Spinal cord (tissue), 10 donors: Measurements from ENCODE around the gene MAP7D1. TPM values are rescaled to one million over a fixed set of nuclear protein-coding genes. Genes with fewer than 3 reads are reported as not detected.
"Not testable (repeated sequence)": the region's sequence is repeated elsewhere in the genome, so short reads cannot be mapped to it uniquely, and the experiment has no call there.

Experiments used
- DNase-seq, 6 donors: peaks; one replicate each; pipeline versions ENCODE4 v3.0.0 to v3.0.0-alpha.2; 2013 to 2015; ENCODE audit warnings: low spot score in 6 of 6, low read depth in 4 of 6
- H3K27ac ChIP-seq: one replicate; pipeline ENCODE4 v1.5.1; 2013; ENCODE audit warnings: low read depth, low read length, control low read depth
- H3K27me3 ChIP-seq: one replicate; pipeline ENCODE4 v1.6.1; 2013; ENCODE audit warnings: low read length; ENCODE audit not compliant: control insufficient read depth, insufficient read depth
- H3K36me3 ChIP-seq: one replicate; pipeline ENCODE4 v1.6.1; 2013; ENCODE audit warnings: low read length; ENCODE audit not compliant: control insufficient read depth, insufficient read depth
- H3K4me1 ChIP-seq: one replicate; pipeline ENCODE4 v1.6.1; 2013; ENCODE audit warnings: low read length; ENCODE audit not compliant: control insufficient read depth, insufficient read depth
- H3K4me3 ChIP-seq: one replicate; pipeline ENCODE4 v1.5.1; 2013; ENCODE audit warnings: low read depth, low read length, control low read depth
- H3K9me3 ChIP-seq: one replicate; pipeline ENCODE4 v1.6.1; 2013; ENCODE audit warnings: low read length; ENCODE audit not compliant: control insufficient read depth, insufficient read depth
- WGBS: methylation state at CpG from one replicate; pipeline ENCODE4 v1.1.5; 2013; ENCODE audit warnings: missing lambda C conversion rate; ENCODE audit not compliant: insufficient coverage; 5-methylcytosine and 5-hydroxymethylcytosine counted together
- polyA plus RNA-seq, 2 donors: library from polyadenylated mRNA; unstranded; fragments of 120-200 nt; gene quantifications; one replicate each; pipeline ENCODE4 v1.2.1, GENCODE V29; 2013; ENCODE audit not compliant: insufficient read length in 2 of 2
- total RNA-seq, 2 donors: library from RNA; depleted of rRNA in 1 of 2; stranded (reverse); fragments of 120-200 nt in 1 of 2; fragments of >200 nt in 1 of 2; gene quantifications; one replicate each; pipeline versions ENCODE4 v1.2.3 to v1.2.4, GENCODE V29; 2013 to 2014
- donor health status: healthy.

Gene MAP7D1
- total and polyA plus RNA-seq, 4 donors = 52.4 to 209 (median 124) TPM

DNA sequence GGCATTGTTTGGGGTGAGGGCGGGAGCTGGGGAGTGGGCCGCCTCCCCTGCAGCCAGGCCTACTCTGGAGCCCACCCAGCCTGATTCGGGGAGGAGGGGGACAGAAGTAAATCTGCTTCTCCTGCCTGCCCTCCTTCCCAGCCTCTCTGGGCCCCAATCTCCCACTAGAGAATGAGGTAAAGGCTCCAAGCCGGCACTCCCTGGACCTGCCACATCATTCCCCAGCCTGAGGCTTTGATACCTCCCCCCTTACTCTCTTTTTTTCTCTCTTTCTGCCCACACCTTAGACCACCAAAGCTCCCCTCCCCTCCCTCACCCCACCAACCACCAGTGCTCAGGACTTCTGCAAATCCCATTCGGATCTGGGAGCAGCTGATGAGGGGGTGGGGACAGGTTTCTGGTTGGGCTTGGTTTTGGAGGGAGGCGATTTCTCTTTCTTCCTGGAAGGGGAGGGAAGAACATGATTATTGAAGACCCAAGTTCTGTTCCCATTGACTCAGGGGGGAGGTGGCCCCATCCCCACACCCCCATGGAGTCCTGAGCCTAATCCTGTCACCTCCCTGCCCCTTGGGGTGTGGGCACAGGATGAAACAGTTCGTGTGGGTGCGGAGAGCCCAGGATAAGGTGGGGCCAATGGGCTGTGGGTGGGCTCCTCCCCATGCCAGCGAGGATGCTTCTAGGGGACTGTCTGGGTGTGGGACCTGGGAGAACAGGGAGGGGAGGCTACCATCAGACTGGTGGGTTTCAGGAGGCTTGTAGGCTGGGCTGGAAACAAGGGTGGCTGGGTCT is 1.3 kb downstream of the MAP7D1 start:
- H3K9me3 ChIP-seq = no peaks in the 10 kb centered on the region
- DNase-seq = peak in 1 of 6 donors; percentile 68
- peak overlapping the region; percentile 96 for H3K27ac ChIP-seq
- WGBS = 3% methylated on average over 7 of the region's 9 CpGs
- H3K36me3 ChIP-seq = peaks cover 27% of the 10 kb centered on the region
- peaks cover 57% of the 10 kb centered on the region for H3K4me1 ChIP-seq
- H3K4me3 ChIP-seq = peak overlapping the region; percentile 91
- H3K27me3 ChIP-seq = no peaks in the 10 kb centered on the region

DNA sequence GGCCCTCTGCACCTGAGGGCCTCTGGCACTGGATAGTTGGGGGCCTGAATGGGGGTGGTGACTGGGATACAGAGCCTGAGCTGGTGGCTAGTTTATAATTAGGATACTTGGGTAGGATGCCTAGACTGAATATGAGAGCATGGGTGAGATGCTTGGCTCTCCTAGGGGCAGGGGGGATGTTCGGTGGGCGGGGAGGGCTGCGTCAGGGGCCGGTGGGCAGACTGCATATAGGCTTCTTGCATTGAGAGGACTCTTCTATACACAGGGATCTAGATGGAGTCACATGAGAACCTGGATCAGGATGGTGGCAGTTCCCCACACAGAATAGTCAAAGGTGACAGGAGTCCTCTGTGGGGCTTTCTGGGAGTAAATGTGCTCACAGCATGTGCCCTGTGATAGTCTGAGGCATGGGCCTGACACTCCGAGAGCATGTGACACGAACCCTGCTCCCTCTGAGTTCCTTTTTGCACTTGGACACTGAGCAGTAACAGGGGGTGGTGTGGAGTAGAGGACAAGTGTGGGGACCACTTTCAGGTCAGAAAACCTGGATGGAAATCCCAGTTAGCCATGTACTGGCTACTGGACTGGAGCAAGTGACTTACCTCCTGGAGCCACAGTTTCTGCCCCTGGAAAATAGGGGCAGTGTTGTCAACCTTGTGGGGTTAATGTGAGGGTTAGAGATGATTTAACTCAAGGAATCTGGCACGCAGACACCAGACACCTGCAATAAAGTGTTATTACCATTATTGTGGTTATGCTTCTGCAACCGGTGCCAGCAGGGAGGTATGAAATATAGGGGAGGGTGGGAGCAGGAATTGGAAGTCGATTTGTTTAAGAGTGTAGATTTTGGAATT is 2.2 kb downstream of the MAP7D1 start:
- peak overlapping the region; percentile 96 for H3K27ac ChIP-seq
- H3K36me3 ChIP-seq = peaks cover 29% of the 10 kb centered on the region
- H3K4me3 ChIP-seq = peak overlapping the region; percentile 91
- H3K4me1 ChIP-seq = peaks cover 57% of the 10 kb centered on the region
- H3K27me3 ChIP-seq = no peaks in the 10 kb centered on the region
- no peak for DNase-seq
- no peaks in the 10 kb centered on the region for H3K9me3 ChIP-seq
- WGBS = 40% methylated on average over 6 of the region's 9 CpGs

DNA sequence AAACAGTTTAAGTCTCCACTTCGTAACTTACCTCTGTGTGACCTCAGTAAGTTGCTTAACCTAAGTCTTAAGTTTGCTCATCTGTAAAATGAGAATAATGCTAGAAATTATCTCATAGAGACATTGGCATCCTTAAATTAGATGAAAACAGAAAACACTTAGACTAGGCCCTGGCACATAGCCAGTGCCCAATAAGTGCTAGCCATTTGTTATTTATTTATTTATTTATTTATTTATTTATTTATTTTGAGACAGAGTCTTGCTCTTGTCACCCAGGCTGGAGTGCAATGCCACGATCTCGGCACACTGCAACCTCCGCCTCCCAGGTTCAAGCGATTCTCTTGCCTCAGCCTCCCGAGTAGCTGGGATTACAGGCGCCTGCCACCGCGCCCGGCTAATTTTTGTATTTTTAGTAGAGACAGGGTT is 2.9 kb downstream of the MAP7D1 start:
- H3K9me3 ChIP-seq, H3K27ac ChIP-seq, DNase-seq, H3K4me3 ChIP-seq, H3K27me3 ChIP-seq: not testable (repeated sequence)
- WGBS = 90% methylated on average over 2 of the region's 10 CpGs
- H3K4me1 ChIP-seq = peaks cover 57% of the 10 kb centered on the region
- peaks cover 29% of the 10 kb centered on the region for H3K36me3 ChIP-seq

DNA sequence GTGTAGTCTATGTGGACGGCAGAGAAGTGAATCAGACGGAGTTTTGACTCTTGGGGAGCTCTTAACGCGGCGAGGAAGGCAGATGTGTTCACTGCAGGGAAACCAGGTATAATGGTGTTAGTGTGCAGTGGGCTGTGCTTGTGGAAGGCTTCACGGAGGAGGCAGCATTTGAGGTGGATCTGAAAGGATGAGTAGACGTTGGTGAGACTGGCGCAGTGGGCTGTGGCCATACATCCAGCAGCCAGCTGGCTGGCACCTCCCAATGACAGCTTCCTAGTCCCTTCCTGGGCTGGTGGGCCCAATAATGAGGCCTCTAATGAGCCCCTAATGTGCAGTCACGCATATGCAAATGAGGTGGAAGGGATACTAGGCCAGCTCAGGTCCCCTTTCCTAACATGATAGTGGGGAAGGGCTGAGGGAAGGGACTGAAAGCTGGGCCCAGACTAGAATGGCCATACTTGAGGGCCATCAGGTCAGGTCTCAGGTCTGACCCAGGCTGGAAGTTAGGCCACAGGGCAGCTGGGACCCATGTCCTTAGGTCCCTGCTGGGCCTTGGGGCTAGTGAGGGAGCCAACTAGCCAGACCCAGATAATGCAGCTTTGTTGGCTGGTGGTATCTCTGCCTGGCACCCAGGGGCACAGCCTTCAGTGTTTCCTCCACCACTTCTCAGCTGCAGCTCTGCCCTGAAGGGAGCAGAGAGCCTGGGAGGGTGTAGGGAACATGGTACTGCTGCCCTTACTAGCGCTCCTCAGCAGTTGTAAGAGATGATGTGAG is 3.8 kb downstream of the MAP7D1 start:
- Histone ChIP-seq H3K27me3 (no peaks in the 10 kb centered on the region), H3K27ac (peak overlapping the region; percentile 16), H3K4me3 (no peak overlapping the region), H3K4me1 (peaks cover 55% of the 10 kb centered on the region), H3K36me3 (peaks cover 33% of the 10 kb centered on the region), H3K9me3 (no peaks in the 10 kb centered on the region)
- WGBS = 73% methylated on average over 9 of the region's 10 CpGs
- DNase-seq = no peak

DNA sequence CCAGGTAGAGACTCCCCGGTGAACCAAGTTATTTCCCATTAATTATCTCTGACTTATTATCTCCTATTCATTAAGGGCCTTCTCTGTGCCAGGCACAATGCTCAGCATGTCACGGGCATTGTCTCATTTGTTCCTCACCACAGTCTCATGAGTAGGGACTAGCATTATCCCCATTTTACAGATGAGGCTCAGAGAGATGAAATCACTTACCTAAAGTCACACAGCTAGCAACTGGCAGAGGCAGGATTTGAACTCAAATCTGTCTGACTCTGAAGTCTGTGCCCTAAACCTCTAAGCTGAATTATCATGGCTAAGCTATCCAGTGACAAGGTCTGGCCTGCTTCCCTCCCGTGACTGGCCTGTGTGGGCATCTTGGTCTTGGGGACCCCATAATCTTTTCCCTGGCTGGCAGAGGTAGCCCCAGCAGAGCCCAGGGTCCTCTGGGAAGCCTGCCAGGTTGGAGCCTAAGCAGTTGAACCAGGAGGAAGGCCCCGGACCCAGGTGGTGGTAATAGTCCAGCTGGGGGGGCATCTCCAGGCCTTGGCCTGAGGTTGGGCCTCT is 4.5 kb downstream of the MAP7D1 start:
- no peak for DNase-seq
- H3K27ac ChIP-seq = peak overlapping the region; percentile 82
- peaks cover 48% of the 10 kb centered on the region for H3K4me1 ChIP-seq
- WGBS = 52% methylated on average over 3 of the region's 4 CpGs
- H3K4me3 ChIP-seq = peak overlapping the region; percentile 44
- H3K36me3 ChIP-seq = peaks cover 33% of the 10 kb centered on the region
- no peaks in the 10 kb centered on the region for H3K27me3 ChIP-seq
- no peaks in the 10 kb centered on the region for H3K9me3 ChIP-seq

DNA sequence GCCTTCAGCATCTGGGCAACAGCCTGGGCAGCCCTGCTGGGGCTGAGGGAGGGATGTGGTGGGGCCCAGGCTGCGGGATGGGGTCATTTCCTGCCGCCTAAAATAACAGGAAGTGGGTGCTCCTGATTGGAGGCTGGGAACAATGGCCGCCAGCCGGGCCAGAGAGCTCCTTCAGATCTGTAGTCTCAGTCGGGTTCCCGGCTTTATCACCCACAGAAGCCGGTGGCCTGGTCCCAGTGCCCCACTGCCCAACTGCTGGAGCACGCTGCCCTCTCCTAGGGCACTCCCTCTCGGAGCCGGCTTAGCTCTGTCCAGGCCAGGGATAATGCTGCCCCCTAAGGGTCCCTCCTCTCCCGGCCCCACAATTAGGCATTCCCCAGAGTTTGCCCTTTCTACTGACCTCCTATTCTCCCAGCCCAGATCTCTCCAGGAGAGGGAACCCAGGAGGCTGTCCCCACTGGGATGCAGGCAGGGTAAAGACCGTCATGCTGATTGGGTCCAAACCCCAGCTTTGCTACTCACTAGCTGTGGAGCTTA is 5.1 kb downstream of the MAP7D1 start:
- Histone ChIP-seq H3K27me3 (no peaks in the 10 kb centered on the region), H3K9me3 (no peaks in the 10 kb centered on the region), H3K4me1 (peaks cover 47% of the 10 kb centered on the region), H3K27ac (peak overlapping the region; percentile 82), H3K4me3 (peak overlapping the region; percentile 44), H3K36me3 (peaks cover 33% of the 10 kb centered on the region)
- peak in 1 of 6 donors; percentile 49 for DNase-seq
- WGBS = 10% methylated on average over 12 of the region's 12 CpGs

DNA sequence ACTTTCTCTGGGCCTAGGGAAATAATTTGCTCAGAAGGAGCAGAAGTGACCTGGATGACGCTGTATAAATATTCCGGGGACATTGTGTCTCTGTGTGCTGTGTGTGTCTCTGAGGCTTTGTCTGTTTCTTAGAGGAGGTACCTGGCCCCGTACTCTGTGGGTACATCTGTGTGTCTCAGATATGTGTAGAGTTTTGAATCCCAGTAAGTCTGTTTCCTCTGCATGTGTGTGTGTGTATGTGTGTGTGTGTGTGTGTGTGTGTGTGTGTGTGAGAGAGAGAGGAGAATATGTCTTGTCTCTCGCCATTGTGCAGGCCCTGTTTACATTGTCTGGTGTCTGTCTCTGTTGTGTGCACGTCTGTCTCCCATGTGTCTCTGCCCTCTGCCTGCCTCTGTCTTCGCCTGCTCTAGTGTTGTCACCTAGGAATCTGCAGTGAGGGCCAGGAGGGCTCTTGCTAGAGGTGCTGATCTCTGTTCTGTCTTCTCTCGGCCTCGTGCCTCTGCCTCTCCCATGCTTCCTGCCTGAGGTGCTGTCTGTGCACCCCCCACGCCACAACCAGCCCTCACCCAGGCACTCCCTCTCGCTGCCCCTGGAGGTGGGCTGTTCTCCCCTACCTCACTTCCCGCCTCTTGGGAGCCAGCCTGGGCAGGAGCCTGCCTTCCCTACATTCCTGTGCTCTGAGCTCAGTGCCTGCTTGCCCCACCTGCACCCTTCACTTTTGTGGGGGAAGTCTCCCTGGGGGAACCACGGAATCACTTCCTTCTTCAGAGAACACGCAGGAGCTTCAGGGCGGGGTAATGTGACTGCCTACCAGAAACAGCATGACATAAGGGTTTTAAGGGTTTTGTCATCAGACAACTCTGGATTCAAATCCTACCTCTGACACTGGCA is 5.9 kb downstream of the MAP7D1 start:
- Histone ChIP-seq H3K4me3 (peak overlapping the region; percentile 44), H3K27ac (no peak overlapping the region), H3K27me3 (no peaks in the 10 kb centered on the region), H3K36me3 (peaks cover 33% of the 10 kb centered on the region), H3K4me1 (peaks cover 47% of the 10 kb centered on the region), H3K9me3 (no peaks in the 10 kb centered on the region)
- DNase-seq = no peak
- 55% methylated on average over 11 of the region's 14 CpGs for WGBS

DNA sequence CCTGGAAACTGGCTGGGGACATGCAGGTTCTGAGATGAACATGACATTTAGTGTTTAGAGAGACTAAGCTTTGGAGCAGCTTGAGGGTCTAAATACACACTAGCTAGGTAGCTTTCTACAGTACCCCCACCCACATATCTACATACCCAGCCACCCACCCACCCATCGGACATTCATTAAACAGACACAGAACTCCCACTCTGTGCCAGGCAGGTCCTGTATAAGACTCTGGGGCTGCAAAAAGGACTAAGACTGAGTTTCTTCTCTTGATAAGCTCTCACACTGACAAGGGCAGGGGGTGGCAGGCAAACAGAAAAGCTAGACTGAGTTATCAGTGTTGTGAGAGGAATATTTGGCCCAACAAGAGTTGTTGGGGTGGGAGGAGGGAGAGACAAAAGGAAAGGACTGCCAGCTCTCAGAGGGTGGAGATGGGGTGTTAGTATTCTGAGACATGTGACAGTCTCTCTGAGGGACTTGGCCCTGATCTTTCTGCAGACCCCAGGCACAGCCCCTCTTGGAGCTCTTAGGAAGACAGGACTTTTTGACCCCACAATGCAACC is 6.8 kb downstream of the MAP7D1 start:
- H3K9me3 ChIP-seq = no peaks in the 10 kb centered on the region
- H3K27ac ChIP-seq = no peak overlapping the region
- DNase-seq = no peak
- no CpG with 5 or more reads among the region's 1 CpG for WGBS
- peaks cover 41% of the 10 kb centered on the region for H3K4me1 ChIP-seq
- no peaks in the 10 kb centered on the region for H3K27me3 ChIP-seq
- H3K4me3 ChIP-seq = no peak overlapping the region
- H3K36me3 ChIP-seq = peaks cover 37% of the 10 kb centered on the region
